ENCODE results near the gene PCDHGA7.

DNA sequence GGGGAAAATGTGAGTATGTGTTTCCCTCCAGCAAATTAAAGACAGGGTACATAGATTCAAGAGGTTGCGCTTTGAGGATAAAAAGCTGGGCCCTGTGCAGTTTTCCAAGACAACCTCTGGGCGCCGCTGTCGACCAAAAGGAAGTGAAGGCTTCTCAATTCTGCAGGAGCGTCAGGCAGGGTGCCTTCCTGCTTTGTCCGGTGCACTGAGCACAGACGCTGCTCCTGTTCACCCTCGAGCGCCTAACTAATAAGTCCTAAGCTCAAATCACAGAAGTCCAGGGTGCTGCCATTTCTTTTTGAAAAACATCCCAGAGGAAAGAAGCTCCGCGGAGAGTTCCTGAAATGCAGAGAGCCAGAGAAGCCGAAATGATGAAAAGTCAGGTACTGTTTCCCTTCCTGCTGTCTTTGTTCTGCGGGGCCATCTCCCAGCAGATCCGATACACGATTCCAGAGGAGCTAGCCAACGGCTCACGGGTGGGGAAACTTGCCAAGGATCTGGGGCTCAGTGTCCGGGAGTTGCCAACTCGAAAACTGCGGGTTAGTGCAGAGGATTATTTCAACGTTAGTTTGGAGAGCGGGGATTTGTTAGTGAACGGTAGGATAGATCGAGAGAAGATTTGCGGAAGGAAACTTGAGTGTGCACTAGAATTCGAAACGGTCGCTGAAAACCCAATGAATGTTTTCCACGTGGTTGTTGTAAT lies 32.5 kb upstream of the PCDHGA7 start, which contains the start of gene PCDHGB1:
- no peak for TF ChIP-seq GATA2 (IDR thresholded peaks at IDR 0.05; ENCODE audit: low read depth, low read length)
- TF ChIP-seq GATA3 (IDR thresholded peaks at IDR 0.05; ENCODE audit: low read depth, low read length) = no peak

All from SH-SY5Y (cell line).